ENCODE data around the gene SNX33.

Gene SNX33

DNA sequence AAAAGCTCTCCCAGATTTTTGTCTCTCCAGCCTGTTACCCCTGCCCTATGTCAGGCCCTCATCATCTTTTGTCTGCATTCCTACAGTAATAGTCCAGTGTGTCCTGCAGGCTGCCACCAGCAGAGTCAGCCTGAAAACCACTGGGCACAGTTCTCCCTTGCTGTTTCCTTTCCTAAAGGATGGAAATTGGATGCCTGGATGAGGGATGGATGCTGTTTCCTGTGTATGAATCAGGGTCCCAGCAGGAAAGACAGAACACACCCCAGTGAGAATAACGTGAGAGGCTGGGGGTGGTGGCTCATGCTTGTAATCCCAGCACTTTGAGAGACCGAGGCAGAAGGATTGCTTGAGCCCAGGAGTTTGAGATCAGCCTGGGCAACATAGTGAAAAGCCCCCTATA is 3.3 kb upstream of the SNX33 start:
- DNase-seq (ENCODE audit: insufficient read length), result no peak
- TF ChIP-seq POLR2AphosphoS5 (IDR thresholded peaks at IDR 0.05; ENCODE audit: low read depth, low read length) (no peak), POLR2A (IDR thresholded peaks at IDR 0.05; ENCODE audit: low read depth, low read length) (no peak), TAF1 (IDR thresholded peaks at IDR 0.05; ENCODE audit: borderline replicate concordance, low read depth, low read length) (no peak)
- FAIRE-seq, result no peak

DNA sequence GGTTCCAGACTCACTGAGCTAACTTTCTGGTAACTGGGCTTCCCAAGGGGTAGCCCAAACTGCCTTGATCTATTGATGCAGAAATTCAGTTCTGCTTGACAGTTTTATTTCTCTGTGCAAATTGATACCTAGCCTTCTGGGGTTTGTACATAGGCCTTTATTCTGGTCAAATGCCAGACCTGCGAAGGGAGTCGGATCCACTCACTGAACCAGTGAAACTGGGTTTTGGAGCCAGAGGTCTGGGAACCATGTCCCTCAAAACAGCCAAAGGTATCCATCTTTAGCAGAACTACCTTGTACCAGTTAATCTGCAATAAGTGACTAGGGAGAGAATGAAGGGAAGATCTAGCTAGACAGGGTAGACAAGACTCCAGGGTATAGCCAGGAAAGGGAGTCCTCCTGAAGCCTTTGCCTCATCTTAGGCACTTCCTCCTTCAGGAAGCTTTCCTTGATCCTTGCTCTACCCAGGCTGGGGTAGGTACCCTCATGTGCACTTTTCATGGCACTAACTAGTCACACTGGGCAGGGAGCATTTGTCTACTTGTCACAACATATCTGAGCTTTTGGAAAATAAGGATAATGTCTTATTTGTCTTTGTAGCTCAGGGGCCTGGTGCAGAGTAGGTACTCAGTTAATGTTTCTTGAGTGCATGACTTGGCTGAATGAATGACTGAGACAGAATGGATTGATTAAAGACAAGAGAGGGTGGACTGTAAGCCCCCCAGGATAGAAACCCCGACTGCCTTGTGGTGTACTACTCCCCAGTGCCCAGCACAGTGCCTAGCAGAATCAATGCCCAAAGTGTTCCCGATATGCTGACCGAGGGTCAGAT is 1.4 kb upstream of the SNX33 start:
- DNase-seq (ENCODE audit: insufficient read length) (no peak), FAIRE-seq (no peak)
- TF ChIP-seq POLR2A (IDR thresholded peaks at IDR 0.05; ENCODE audit: low read depth, low read length), result no peak
- TF ChIP-seq POLR2AphosphoS5 (IDR thresholded peaks at IDR 0.05; ENCODE audit: low read depth, low read length), result no peak
- TF ChIP-seq TAF1 (IDR thresholded peaks at IDR 0.05; ENCODE audit: borderline replicate concordance, low read depth, low read length), result no peak

- no peak for DNase-seq (ENCODE audit: insufficient read length)
- TF ChIP-seq TAF1 (IDR thresholded peaks at IDR 0.05; ENCODE audit: borderline replicate concordance, low read depth, low read length), result no peak
- no peak for TF ChIP-seq POLR2AphosphoS5 (IDR thresholded peaks at IDR 0.05; ENCODE audit: low read depth, low read length)
- TF ChIP-seq POLR2A (IDR thresholded peaks at IDR 0.05; ENCODE audit: low read depth, low read length), result no peak
- peak; percentile 66 for FAIRE-seq
These were observed 758 bp upstream of the SNX33 start for GRCh38 chr15:75646944-75647364.

- FAIRE-seq, result no peak
These were observed 666 bp downstream of the SNX33 start for GRCh38 chr15:75648156-75649000.

DNA sequence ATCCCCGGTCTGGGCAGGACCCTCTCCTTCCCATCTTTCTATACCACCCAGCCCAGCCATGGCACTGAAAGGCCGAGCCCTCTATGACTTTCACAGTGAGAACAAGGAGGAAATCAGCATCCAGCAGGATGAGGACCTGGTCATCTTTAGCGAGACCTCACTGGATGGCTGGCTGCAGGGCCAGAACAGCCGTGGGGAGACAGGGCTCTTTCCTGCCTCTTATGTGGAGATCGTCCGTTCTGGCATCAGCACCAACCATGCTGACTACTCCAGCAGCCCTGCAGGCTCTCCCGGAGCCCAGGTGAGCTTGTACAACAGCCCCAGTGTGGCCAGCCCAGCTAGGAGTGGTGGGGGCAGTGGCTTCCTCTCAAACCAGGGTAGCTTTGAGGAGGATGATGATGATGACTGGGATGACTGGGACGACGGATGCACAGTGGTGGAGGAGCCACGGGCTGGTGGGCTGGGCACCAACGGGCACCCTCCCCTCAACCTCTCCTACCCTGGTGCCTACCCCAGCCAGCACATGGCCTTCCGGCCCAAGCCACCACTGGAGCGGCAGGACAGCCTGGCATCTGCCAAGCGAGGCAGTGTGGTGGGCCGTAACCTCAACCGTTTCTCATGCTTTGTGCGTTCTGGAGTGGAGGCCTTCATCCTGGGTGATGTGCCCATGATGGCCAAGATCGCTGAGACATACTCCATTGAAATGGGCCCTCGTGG is 1.5 kb downstream of the SNX33 start:
- TF ChIP-seq POLR2A (IDR thresholded peaks at IDR 0.05; ENCODE audit: low read depth, low read length) (no peak), POLR2AphosphoS5 (IDR thresholded peaks at IDR 0.05; ENCODE audit: low read depth, low read length) (no peak), TAF1 (IDR thresholded peaks at IDR 0.05; ENCODE audit: borderline replicate concordance, low read depth, low read length) (no peak)
- DNase-seq (ENCODE audit: insufficient read length), result no peak
- FAIRE-seq, result no peak

More at GRCh38 chr15:75648156-75649000, 666 bp downstream of the SNX33 start:
- TF ChIP-seq POLR2AphosphoS5 (IDR thresholded peaks at IDR 0.05; ENCODE audit: low read depth, low read length) (no peak), POLR2A (IDR thresholded peaks at IDR 0.05; ENCODE audit: low read depth, low read length) (no peak), TAF1 (IDR thresholded peaks at IDR 0.05; ENCODE audit: borderline replicate concordance, low read depth, low read length) (no peak)
- peak; percentile 49 for DNase-seq (ENCODE audit: insufficient read length)

DNA sequence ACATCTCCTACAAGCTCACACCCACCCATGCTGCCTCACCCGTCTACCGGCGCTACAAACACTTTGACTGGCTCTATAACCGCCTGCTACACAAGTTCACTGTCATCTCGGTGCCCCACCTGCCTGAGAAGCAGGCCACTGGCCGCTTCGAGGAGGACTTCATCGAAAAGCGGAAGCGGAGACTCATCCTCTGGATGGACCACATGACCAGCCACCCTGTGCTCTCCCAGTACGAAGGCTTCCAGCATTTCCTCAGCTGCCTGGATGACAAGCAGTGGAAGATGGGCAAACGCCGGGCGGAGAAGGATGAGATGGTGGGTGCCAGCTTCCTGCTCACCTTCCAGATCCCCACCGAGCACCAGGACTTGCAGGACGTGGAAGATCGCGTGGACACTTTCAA is 2.1 kb downstream of the SNX33 start:
- FAIRE-seq, result no peak
- no peak for DNase-seq (ENCODE audit: insufficient read length)
- TF ChIP-seq POLR2AphosphoS5 (IDR thresholded peaks at IDR 0.05; ENCODE audit: low read depth, low read length), result no peak
- no peak for TF ChIP-seq TAF1 (IDR thresholded peaks at IDR 0.05; ENCODE audit: borderline replicate concordance, low read depth, low read length)
- no peak for TF ChIP-seq POLR2A (IDR thresholded peaks at IDR 0.05; ENCODE audit: low read depth, low read length)

DNA sequence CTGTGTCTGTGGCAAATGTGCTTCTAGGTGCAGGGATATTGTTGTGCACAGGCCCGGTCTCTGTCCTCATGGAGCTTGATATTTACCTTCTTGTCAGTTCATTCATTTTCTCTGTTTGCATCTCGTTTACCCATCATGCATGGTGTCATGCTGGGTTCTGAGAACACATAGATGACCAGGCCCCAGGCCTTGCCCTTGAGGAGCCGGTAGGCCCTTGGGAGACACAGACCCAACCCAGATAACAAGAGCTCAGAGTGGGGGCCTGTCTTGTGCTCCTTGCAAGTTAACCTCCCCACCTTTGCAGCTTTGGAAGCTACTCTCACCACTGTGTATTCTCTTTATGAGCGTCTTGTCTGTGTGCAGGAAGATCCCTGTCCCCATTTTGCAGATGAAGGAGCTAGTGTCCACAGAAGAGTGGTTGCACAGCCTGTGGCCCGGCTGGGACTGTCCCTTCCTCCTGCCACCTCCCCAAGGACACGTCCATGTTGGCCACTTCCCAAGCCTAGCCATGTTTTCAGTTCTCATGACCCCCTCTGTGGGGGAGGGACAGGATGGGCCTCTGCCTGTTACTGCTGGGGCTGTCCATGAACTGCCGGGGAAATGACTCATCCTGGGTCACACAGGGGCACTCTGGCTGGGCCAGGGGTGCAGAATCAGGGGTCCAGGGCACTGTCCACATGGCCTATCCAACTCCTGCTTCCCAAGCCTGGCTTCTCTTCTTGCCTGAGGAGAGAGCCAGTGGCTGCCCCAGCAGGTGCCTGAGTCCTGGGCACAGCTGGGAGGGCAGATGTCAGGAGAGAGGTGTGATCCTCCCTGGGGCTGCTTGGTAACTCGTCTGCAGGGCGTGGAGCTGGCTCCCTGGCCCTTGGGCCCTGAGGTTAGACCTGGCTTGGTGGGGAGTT is 3.4 kb downstream of the SNX33 start:
- no peak for FAIRE-seq
- TF ChIP-seq POLR2AphosphoS5 (IDR thresholded peaks at IDR 0.05; ENCODE audit: low read depth, low read length) (no peak), POLR2A (IDR thresholded peaks at IDR 0.05; ENCODE audit: low read depth, low read length) (no peak)
- no peak for DNase-seq (ENCODE audit: insufficient read length)

GRCh38 chr15:75651810-75652543 is 4.3 kb downstream of the SNX33 start:
- DNase-seq (ENCODE audit: insufficient read length), result no peak
- no peak for FAIRE-seq

GRCh38 chr15:75653347-75653913 is 5.7 kb downstream of the SNX33 start:
- no peak for FAIRE-seq

More at GRCh38 chr15:75651810-75652543, 4.3 kb downstream of the SNX33 start:
- TF ChIP-seq POLR2A (IDR thresholded peaks at IDR 0.05; ENCODE audit: low read depth, low read length) (no peak), POLR2AphosphoS5 (IDR thresholded peaks at IDR 0.05; ENCODE audit: low read depth, low read length) (no peak), TAF1 (IDR thresholded peaks at IDR 0.05; ENCODE audit: borderline replicate concordance, low read depth, low read length) (no peak)

More at GRCh38 chr15:75653347-75653913, 5.7 kb downstream of the SNX33 start:
- TF ChIP-seq TAF1 (IDR thresholded peaks at IDR 0.05; ENCODE audit: borderline replicate concordance, low read depth, low read length) (no peak), POLR2A (IDR thresholded peaks at IDR 0.05; ENCODE audit: low read depth, low read length) (no peak), POLR2AphosphoS5 (IDR thresholded peaks at IDR 0.05; ENCODE audit: low read depth, low read length) (no peak)
- no peak for DNase-seq (ENCODE audit: insufficient read length)

Data from GM12892 (cell line).